DMS114 treated with DMSO at 0.1 percent for 48 hours (cell line): ENCODE measurements around the gene GALNT17.

Experiments used
- DNase-seq: peaks from one replicate; lab custom pipeline; 2025; ENCODE audit not compliant: unreplicated experiment; lab: John Stamatoyannopoulos, UW

The GALNT17 gene

GRCh38 chr7:71491336-71491735, 359.4 kb downstream of the GALNT17 start:
- no peak for DNase-seq

- DNase-seq, result no peak
Observed at GRCh38 chr7:71495828-71496227, 363.9 kb downstream of the GALNT17 start.

- DNase-seq, result no peak
Observed at GRCh38 chr7:71497256-71497946, 365.5 kb downstream of the GALNT17 start.

GRCh38 chr7:71498381-71498780, 366.4 kb downstream of the GALNT17 start:
- no peak for DNase-seq

- no peak for DNase-seq
Observed at GRCh38 chr7:71504697-71505441, 372.9 kb downstream of the GALNT17 start.

GRCh38 chr7:71506822-71507221, 374.9 kb downstream of the GALNT17 start:
- DNase-seq, result no peak

- DNase-seq, result no peak
Observed at GRCh38 chr7:71507680-71508602, 376.0 kb downstream of the GALNT17 start.

- DNase-seq, result no peak
Observed at GRCh38 chr7:71509381-71509780, 377.4 kb downstream of the GALNT17 start.

- DNase-seq, result peak; percentile 16
Observed at GRCh38 chr7:71511361-71511807, 379.4 kb downstream of the GALNT17 start.

GRCh38 chr7:71517940-71518699, 386.2 kb downstream of the GALNT17 start:
- DNase-seq, result no peak

- DNase-seq, result no peak
Observed at GRCh38 chr7:71518880-71519279, 386.9 kb downstream of the GALNT17 start.

- DNase-seq, result no peak
Observed at GRCh38 chr7:71521506-71521905, 389.6 kb downstream of the GALNT17 start.

- DNase-seq, result no peak
Observed at GRCh38 chr7:71526106-71526505, 394.2 kb downstream of the GALNT17 start.

- DNase-seq, result no peak
Observed at GRCh38 chr7:71527213-71527612, 395.3 kb downstream of the GALNT17 start.

- no peak for DNase-seq
Observed at GRCh38 chr7:71535616-71536015, 403.7 kb downstream of the GALNT17 start.

- DNase-seq, result no peak
Observed at GRCh38 chr7:71538210-71538609, 406.3 kb downstream of the GALNT17 start.

GRCh38 chr7:71539615-71540014, 407.7 kb downstream of the GALNT17 start:
- no peak for DNase-seq

GRCh38 chr7:71541707-71542353, 409.9 kb downstream of the GALNT17 start:
- no peak for DNase-seq

- no peak for DNase-seq
Observed at GRCh38 chr7:71543396-71543795, 411.5 kb downstream of the GALNT17 start.

GRCh38 chr7:71544816-71545215, 412.9 kb downstream of the GALNT17 start:
- DNase-seq, result no peak
